GM21723 (cell line): ENCODE results near the gene RAET1G.
"Not testable (repeated sequence)": the region's sequence is repeated elsewhere in the genome, so short reads cannot be mapped to it uniquely, and the experiment has no call there.

Experiments used
- ATAC-seq: cut with Tn5 transposase; IDR thresholded peaks from one replicate; pipeline ENCODE4 v1.9.1; 2021; ENCODE audit warnings: mild to moderate bottlenecking, moderate library complexity; ENCODE audit not compliant: unreplicated experiment

The RAET1G gene

GRCh38 chr6:149935246-149935645 is 12.3 kb upstream of the RAET1G start:
- no peak for ATAC-seq

GRCh38 chr6:149934249-149935156 is 11.6 kb upstream of the RAET1G start:
- no peak for ATAC-seq

- ATAC-seq, result no peak
Measured at GRCh38 chr6:149933461-149933860, 10.5 kb upstream of the RAET1G start.

- no peak for ATAC-seq
Measured at GRCh38 chr6:149933036-149933435, 10.1 kb upstream of the RAET1G start.

GRCh38 chr6:149931501-149931900 is 8.6 kb upstream of the RAET1G start:
- ATAC-seq, result no peak

GRCh38 chr6:149929422-149929821 is 6.5 kb upstream of the RAET1G start:
- ATAC-seq, result no peak

GRCh38 chr6:149927025-149927424 is 4.1 kb upstream of the RAET1G start:
- ATAC-seq, result not testable (repeated sequence)

- ATAC-seq, result peak; percentile 70
Measured at GRCh38 chr6:149925974-149926777, 3.3 kb upstream of the RAET1G start.

GRCh38 chr6:149925253-149925973 is 2.5 kb upstream of the RAET1G start:
- no peak for ATAC-seq

GRCh38 chr6:149924933-149925252 is 2.0 kb upstream of the RAET1G start:
- ATAC-seq, result no peak

- no peak for ATAC-seq
Measured at GRCh38 chr6:149924206-149924932, 1.4 kb upstream of the RAET1G start.

- no peak for ATAC-seq
Measured at GRCh38 chr6:149923327-149923986, 536 bp upstream of the RAET1G start.

- ATAC-seq, result not testable (repeated sequence)
Measured at GRCh38 chr6:149922091-149922490, 830 bp downstream of the RAET1G start.

GRCh38 chr6:149921361-149921760 is 1.6 kb downstream of the RAET1G start:
- no peak for ATAC-seq

GRCh38 chr6:149919834-149920225 is 3.1 kb downstream of the RAET1G start:
- no peak for ATAC-seq

- ATAC-seq, result not testable (repeated sequence)
Measured at GRCh38 chr6:149919126-149919833, 3.6 kb downstream of the RAET1G start.

- ATAC-seq, result no peak
Measured at GRCh38 chr6:149918151-149918905, 4.6 kb downstream of the RAET1G start.

GRCh38 chr6:149917679-149918078 is 5.2 kb downstream of the RAET1G start:
- no peak for ATAC-seq
